Common myeloid progenitor, CD34-positive (primary cell): Measurements from ENCODE around the gene TMEM219.

Source experiments
- CTCF ChIA-PET: fragments of 350-600 bp; sonication (Branson Sonifier 250); formaldehyde crosslinking; loops from one replicate; lab custom pipeline; 2021; ENCODE audit warnings: antibody characterized with exemption; lab: Charles Lee
- POLR2A ChIA-PET: fragments of 350-600 bp; sonication (Branson Sonifier 250); formaldehyde crosslinking; loops from one replicate; lab custom pipeline; 2021; ENCODE audit warnings: antibody characterized with exemption; lab: Charles Lee
- DNase-seq, 3 donors: peaks; one replicate each; pipeline versions ENCODE4 v3.0.0 to v3.0.0-alpha.2; 2013
- H3K27ac ChIP-seq, 2 experiments: 1 replicate in 1 of 2; 2 replicates in 1 of 2; pipeline ENCODE4 v1.7.0; 2013; ENCODE audit warnings: inconsistent platforms in 2 of 2, low read length in 2 of 2, mild to moderate bottlenecking in 2 of 2, low read depth in 1 of 2, moderate library complexity in 1 of 2; ENCODE audit not compliant: severe bottlenecking in 2 of 2, insufficient read depth in 1 of 2, poor library complexity in 1 of 2
- H3K27me3 ChIP-seq, 5 experiments: replicated peaks in 2 of 5; 1 replicate in 3 of 5; 2 replicates in 2 of 5; pipeline versions ENCODE4 v1.6.1 to v1.7.0; 2013; ENCODE audit warnings: low read length in 4 of 5, mild to moderate bottlenecking in 2 of 5, moderate library complexity in 2 of 5, inconsistent platforms in 1 of 5; ENCODE audit not compliant: insufficient read depth in 5 of 5, control insufficient read depth in 4 of 5
- H3K36me3 ChIP-seq, 4 experiments: 1 replicate in 2 of 4; 2 replicates in 2 of 4; pipeline versions ENCODE4 v1.6.1 to v1.7.0; 2013; ENCODE audit warnings: low read length in 3 of 4, control low read depth in 1 of 4, mild to moderate bottlenecking in 1 of 4; ENCODE audit not compliant: control insufficient read depth in 4 of 4, insufficient read depth in 4 of 4
- H3K4me1 ChIP-seq, 4 experiments: 1 replicate in 3 of 4; 2 replicates in 1 of 4; pipeline versions ENCODE4 v1.6.1 to v1.7.1; 2013; ENCODE audit warnings: low read length in 3 of 4, mild to moderate bottlenecking in 3 of 4, control low read depth in 1 of 4, inconsistent platforms in 1 of 4, moderate library complexity in 1 of 4; ENCODE audit not compliant: control insufficient read depth in 4 of 4, insufficient read depth in 4 of 4; ENCODE audit errors: control extremely low read depth in 1 of 4
- H3K4me3 ChIP-seq, 7 experiments: 1 replicate in 4 of 7; 2 replicates in 3 of 7; pipeline versions ENCODE4 v1.5.1 to v1.7.0; 2013; ENCODE audit warnings: mild to moderate bottlenecking in 7 of 7, low read length in 6 of 7, moderate library complexity in 6 of 7, inconsistent platforms in 2 of 7, low read depth in 2 of 7, control low read depth in 1 of 7; ENCODE audit not compliant: insufficient read depth in 4 of 7, control insufficient read depth in 1 of 7; ENCODE audit errors: extremely low read depth in 1 of 7
- H3K9me3 ChIP-seq, 5 experiments: 1 replicate in 4 of 5; 2 replicates in 1 of 5; pipeline versions ENCODE4 v1.6.1 to v1.7.1; 2013; ENCODE audit warnings: low read length in 4 of 5, mild to moderate bottlenecking in 2 of 5, inconsistent platforms in 1 of 5, low read depth in 1 of 5, moderate library complexity in 1 of 5; ENCODE audit not compliant: control insufficient read depth in 4 of 5, insufficient read depth in 2 of 5; ENCODE audit errors: control extremely low read depth in 1 of 5
- WGBS: methylation state at CpG from one replicate; pipeline ENCODE4 v1.1.5; 2013; ENCODE audit not compliant: insufficient coverage; 5-methylcytosine and 5-hydroxymethylcytosine counted together

TMEM219 gene

DNA sequence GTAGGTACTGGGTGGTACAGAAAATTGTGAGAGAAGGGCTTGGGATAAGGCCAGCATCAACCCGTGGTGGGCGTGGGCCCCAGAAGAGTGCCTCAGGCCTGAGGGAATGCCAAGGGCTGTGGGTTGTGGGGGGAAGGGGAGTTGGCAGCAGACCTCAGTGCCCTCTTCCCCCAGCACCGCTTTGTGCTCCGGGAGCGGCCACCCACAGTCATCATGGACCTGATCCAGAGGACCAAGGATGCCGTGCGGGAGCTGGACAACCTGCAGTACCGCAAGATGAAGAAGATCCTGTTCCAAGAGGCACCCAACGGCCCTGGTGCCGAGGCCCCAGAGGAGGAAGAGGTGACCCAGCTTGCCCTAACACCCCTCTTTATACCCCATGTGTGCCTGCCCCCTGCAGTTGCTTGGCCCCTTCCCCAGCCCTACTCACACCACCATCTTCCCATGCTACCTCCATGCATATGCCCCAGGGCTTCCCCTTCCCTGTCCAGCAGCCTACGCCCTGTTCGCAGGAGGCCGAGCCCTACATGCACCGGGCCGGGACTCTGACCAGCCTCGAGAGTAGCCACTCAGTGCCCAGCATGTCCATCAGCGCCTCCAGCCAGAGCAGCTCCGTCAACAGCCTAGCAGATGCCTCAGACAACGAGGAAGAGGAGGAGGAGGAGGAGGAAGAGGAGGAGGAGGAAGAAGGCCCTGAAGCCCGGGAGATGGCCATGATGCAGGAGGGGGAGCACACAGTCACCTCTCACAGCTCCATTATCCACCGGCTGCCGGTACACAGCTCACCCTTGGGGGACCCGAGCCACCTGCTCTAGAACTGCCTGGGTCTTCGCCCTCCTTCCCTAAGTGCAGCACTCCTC lies 20.9 kb downstream of the TMEM219 start:
- H3K9me3 ChIP-seq, result no peaks in the 10 kb centered on the region
- ChIA-PET CTCF (no interaction called here), POLR2A (no interaction called here)
- DNase-seq, result no peak
- peaks cover 11 to 100% (median 87%) of the 10 kb centered on the region in 4 experiments for H3K36me3 ChIP-seq
- no peaks in the 10 kb centered on the region for H3K4me1 ChIP-seq
- no peaks in the 10 kb centered on the region for H3K27me3 ChIP-seq
- no peak overlapping the region for H3K27ac ChIP-seq
- H3K4me3 ChIP-seq, result no peak overlapping the region
- WGBS, result 96% methylated on average over 17 of the region's 24 CpGs

DNA sequence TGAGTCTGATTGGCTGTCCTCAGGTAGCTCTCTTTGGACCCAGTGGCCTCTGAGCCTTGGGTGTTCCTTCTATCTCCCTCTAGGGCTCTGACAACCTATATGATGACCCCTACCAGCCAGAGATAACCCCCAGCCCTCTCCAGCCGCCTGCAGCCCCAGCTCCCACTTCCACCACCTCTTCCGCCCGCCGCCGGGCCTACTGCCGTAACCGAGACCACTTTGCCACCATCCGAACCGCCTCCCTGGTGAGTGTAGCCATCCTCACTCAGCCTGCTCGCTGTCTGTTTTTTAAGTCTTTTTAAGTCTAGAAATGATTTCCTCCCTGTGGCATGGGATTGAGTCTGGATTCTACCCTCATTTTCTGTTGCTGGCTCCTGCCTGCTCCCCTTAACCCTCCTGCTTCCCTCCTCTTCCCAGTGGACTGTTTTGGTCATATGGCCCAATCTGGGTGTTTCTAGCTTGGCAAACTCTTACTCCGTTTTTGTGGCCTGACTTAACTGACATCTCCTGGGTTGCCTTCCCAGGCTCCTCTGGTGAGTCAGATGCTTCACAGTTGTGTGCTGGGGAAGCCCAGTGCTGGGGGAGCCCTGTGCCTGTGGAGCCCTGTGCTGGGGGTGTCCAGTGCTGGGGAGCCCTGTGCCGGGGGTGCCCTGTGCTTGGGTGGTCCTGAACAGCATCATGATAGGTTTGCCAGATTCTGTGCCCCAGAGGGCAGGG lies 21.7 kb downstream of the TMEM219 start:
- H3K36me3 ChIP-seq, result peaks cover 14 to 100% (median 85%) of the 10 kb centered on the region in 4 experiments
- no peak for DNase-seq
- POLR2A ChIA-PET, result no interaction called here
- CTCF ChIA-PET, result no interaction called here
- H3K27ac ChIP-seq, result no peak overlapping the region
- 99% methylated on average over 12 of the region's 12 CpGs for WGBS
- no peaks in the 10 kb centered on the region for H3K27me3 ChIP-seq
- H3K4me3 ChIP-seq, result no peak overlapping the region
- H3K9me3 ChIP-seq, result no peaks in the 10 kb centered on the region
- no peaks in the 10 kb centered on the region for H3K4me1 ChIP-seq

GRCh38 chr16:29984137-29984763 lies 22.4 kb downstream of the TMEM219 start:
- 100% methylated on average over 6 of the region's 6 CpGs for WGBS
- DNase-seq, result no peak
- Histone ChIP-seq H3K27me3 (no peaks in the 10 kb centered on the region), H3K4me1 (no peaks in the 10 kb centered on the region), H3K9me3 (no peaks in the 10 kb centered on the region), H3K36me3 (peaks cover 16 to 100% (median 84%) of the 10 kb centered on the region in 4 experiments), H3K27ac (no peak overlapping the region), H3K4me3 (no peak overlapping the region)
- CTCF ChIA-PET, result no interaction called here
- POLR2A ChIA-PET, result no interaction called here

DNA sequence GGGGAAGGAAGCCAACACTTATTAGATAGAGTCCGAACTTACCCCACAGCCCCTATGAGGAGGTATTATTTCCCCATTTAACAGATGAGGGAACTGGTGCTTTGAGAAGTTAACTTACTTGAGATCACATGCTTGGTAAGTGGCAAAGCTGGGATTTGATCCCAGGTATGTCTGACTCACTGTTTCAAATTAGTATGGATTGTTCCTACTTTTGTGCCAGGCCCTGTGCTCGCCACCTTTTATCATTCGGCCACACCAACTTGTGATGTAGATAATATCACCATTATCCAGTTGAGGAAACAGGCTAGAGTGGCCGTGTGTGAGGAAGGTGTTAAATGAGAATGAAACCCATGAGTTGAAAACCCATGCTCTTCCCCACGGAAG lies 22.9 kb downstream of the TMEM219 start:
- WGBS, result 94% methylated on average over 2 of the region's 5 CpGs
- Histone ChIP-seq H3K27me3 (no peaks in the 10 kb centered on the region), H3K27ac (peak overlapping the region in 1 of 2 experiments; percentile 1), H3K36me3 (peaks cover 15 to 100% (median 81%) of the 10 kb centered on the region in 4 experiments), H3K9me3 (no peaks in the 10 kb centered on the region), H3K4me1 (no peaks in the 10 kb centered on the region), H3K4me3 (no peak overlapping the region)
- ChIA-PET POLR2A (no interaction called here), CTCF (interaction anchor here (1.5 kb wide), 1 partner anchor 10 kb away, joined by 4 read pairs; no protein-coding TSS in a partner anchor)
- no peak for DNase-seq

- peaks cover 12 to 100% (median 78%) of the 10 kb centered on the region in 4 experiments for H3K36me3 ChIP-seq
- CTCF ChIA-PET, result interaction anchor here (0.7 to 1.5 kb wide), 3 partner anchors 10 to 70 kb away, joined by 3 to 4 read pairs (median 3); no protein-coding TSS in a partner anchor
- H3K4me1 ChIP-seq, result no peaks in the 10 kb centered on the region
- WGBS, result 98% methylated on average over 26 of the region's 28 CpGs
- no peaks in the 10 kb centered on the region for H3K27me3 ChIP-seq
- H3K4me3 ChIP-seq, result no peak overlapping the region
- H3K27ac ChIP-seq, result no peak overlapping the region
- POLR2A ChIA-PET, result no interaction called here
- H3K9me3 ChIP-seq, result no peaks in the 10 kb centered on the region
- DNase-seq, result no peak
Observed at GRCh38 chr16:29985271-29985811, 23.5 kb downstream of the TMEM219 start.

- Histone ChIP-seq H3K9me3 (no peaks in the 10 kb centered on the region), H3K4me3 (no peak overlapping the region), H3K27ac (no peak overlapping the region), H3K4me1 (no peaks in the 10 kb centered on the region), H3K36me3 (peaks cover 12 to 99% (median 75%) of the 10 kb centered on the region in 4 experiments), H3K27me3 (no peaks in the 10 kb centered on the region)
- no peak for DNase-seq
- ChIA-PET POLR2A (no interaction called here), CTCF (interaction anchor here (0.6 to 1.5 kb wide), 6 partner anchors 9 to 69 kb away, joined by 3 to 5 read pairs (median 3); no protein-coding TSS in a partner anchor)
- WGBS, result 100% methylated on average over 19 of the region's 20 CpGs
Observed at GRCh38 chr16:29986231-29986630, 24.4 kb downstream of the TMEM219 start.
